ENCODE data around the gene SCTR. TPM values are rescaled to one million over a fixed set of nuclear protein-coding genes. Genes with fewer than 3 reads are reported as not detected.

Gene SCTR
- total RNA-seq, 1 donor from 2014 or later = 0.43 TPM

DNA sequence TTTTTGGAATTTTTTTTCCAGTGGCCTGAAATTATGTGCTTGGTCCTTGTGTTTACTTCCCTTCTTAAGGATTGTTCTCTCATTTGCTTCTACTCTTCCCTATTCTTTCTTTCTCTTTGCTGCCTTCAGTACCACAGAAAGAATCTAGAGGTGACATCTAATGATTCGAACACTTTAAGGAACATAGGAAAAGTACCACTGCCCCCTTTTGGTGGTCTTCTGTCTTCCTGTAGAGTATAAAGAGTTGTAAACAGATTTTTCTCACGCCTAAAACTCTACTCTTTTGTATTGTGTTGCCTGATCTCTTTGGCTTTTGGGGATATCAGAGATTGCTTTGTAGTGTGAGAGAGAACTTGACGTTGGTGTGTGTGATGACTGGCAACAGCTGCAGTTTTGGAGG is 7.0 kb upstream of the SCTR start:
- intact Hi-C loops (cut with DNase I) = no loop called here
- ATAC-seq (ENCODE audit: poor library complexity) (no peak), DNase-seq (no peak)

DNA sequence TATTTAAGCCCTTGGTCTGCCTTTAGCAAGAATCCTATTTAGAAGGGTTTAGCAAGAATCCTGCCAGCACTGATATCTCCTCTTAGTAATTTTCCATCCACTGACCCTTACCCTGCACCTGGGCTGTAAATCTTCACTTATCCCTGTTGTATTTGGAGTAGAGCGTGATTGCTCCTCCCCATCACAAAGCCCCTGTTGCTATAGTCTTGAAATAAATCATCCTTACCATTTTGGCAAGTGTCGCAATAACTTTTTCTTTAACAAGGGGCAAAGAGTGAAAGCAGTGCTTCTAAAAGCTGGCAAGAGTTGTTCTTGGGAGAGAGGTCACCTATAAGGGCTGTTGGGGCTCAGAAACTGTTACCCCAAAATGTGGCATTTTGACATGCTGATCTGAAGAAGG is 3.7 kb upstream of the SCTR start:
- no peak for ATAC-seq (ENCODE audit: poor library complexity)
- DNase-seq = no peak
- intact Hi-C loops (cut with DNase I) = no loop called here

DNA sequence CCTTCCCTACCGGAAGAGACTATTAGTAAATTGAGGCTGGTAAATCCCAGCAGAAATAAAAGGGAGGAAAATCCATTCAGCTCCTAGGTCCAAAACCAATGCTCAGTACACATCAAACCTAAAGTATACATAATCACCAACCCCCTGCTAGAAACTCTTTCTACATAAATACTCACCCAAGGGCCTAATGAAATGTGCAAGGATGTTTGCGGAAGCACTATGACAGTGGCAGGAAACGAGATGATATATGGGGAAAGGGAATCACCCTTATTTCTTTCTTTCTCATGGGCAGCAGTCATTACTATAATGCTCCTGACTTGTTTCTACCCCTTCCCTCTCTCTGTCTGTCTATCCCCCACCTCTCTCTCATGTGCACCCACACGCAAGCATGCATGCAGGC is 1.3 kb upstream of the SCTR start:
- ATAC-seq (ENCODE audit: poor library complexity) (no peak), DNase-seq (no peak)
- intact Hi-C loops (cut with DNase I) = no loop called here

GRCh38 chr2:119523383-119523951 is 816 bp downstream of the SCTR start:
- intact Hi-C loops (cut with DNase I) = no loop called here
- no peak for ATAC-seq (ENCODE audit: poor library complexity)
- no peak for DNase-seq

DNA sequence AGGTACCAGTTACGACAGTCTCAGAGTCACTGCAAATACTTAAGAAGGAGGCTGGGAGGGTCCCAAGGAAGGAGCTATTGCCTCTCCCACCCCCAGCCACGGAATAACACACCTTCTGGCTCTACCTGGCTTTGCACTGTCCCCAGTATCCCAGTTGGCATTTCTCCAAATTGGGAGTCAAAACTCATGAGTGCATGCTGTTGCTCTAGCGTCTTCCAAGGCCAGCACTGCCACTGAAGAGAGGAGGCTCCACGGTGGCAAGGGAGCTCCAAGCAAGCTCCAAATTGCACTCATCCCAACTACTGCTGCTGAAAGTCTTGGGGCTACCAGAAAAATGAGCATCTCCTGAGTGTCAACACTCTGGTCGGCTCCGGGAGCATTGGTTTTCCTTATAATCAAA is 1.6 kb downstream of the SCTR start:
- no peak for DNase-seq
- no peak for ATAC-seq (ENCODE audit: poor library complexity)
- intact Hi-C loops (cut with DNase I) = no loop called here

GRCh38 chr2:119521433-119522050 is 2.7 kb downstream of the SCTR start:
- intact Hi-C loops (cut with DNase I) = no loop called here
- no peak for ATAC-seq (ENCODE audit: poor library complexity)
- no peak for DNase-seq

GRCh38 chr2:119520696-119521432 is 3.4 kb downstream of the SCTR start:
- ATAC-seq (ENCODE audit: poor library complexity) (no peak), DNase-seq (no peak)
- intact Hi-C loops (cut with DNase I) = no loop called here

DNA sequence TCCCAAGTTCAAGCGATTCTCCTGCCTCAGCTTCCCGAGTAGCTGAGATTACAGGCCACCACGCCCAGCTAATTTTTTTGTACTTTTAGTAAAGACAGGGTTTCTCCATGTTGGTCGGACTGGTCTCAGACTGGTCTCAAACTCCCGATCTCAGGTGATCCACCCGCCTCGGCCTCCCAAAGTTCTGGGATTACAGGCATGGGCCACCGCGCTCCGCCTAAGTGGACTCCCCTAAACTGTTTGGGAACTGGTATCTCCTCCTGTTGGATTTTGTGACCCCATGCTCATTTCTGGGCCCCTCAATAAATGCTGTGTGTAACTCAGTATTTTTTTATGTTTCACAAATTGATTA is 5.2 kb downstream of the SCTR start:
- DNase-seq (no peak), ATAC-seq (ENCODE audit: poor library complexity) (no peak)
- intact Hi-C loops (cut with DNase I) = loop anchor here (10.0 kb wide), 1 partner anchor 136 kb away; no protein-coding TSS in a partner anchor

DNA sequence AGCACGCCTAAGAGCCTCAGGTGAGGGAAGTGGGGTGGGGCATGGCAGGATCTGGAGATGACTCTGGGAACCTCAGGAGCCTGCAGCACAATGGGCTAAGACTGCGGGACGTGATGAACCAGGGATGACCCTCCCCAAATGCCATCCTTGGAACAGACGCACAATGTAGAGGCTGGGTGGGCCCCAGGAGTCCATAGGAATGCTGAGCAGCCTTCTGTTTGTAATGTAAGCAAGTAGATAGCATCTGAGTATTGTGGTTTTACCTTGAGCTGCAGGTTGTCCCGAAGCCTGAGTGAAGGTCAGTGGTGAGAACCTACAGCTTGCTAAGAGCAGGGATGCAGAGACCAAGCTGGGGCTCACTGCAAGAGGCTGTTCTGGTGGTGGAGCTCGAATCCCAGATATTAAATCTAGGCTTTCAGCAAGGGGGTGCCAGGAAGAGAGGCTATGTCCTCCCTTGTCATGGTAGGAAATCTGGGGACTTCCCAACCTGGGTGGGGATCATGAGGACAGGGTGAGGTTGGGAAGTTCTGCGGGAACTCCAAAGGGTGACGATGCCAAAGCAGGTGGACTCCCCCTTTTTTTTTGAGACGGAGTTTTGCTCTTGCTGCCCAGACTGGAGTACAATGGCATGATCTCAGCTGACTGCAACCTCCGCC is 5.8 kb downstream of the SCTR start:
- ATAC-seq (ENCODE audit: poor library complexity) (no peak), DNase-seq (no peak)
- intact Hi-C loops (cut with DNase I) = loop anchor here (10.0 kb wide), 1 partner anchor 136 kb away; no protein-coding TSS in a partner anchor

DNA sequence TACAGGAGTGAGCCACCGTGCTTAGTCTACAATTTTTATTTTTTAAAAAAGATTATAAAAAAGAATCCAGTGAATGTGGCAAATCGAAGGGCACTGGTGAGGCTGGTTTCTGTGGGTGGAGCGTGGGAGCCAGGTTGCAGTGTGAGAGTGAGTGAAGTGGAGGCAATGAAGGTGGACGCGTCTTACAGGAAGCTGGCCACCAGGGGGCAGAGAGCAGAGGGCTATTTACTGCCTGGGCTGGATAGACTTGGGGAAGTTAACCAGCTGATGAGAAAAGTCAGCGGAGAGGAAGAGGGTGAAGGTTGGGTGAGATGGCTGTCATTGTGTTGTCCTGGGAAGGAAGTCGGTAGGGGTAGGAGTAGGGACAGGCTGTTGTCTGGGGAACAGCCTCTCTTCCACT is 6.8 kb downstream of the SCTR start:
- peak; percentile 85 for ATAC-seq (ENCODE audit: poor library complexity)
- peak; percentile 68 for DNase-seq
- intact Hi-C loops (cut with DNase I) = loop anchor here (10.0 kb wide), 1 partner anchor 137 kb away; no protein-coding TSS in a partner anchor

GRCh38 chr2:119516121-119516520 is 8.2 kb downstream of the SCTR start:
- DNase-seq (no peak), ATAC-seq (ENCODE audit: poor library complexity) (no peak)
- intact Hi-C loops (cut with DNase I) = loop anchor here (10.0 kb wide), 1 partner anchor 139 kb away; no protein-coding TSS in a partner anchor

GRCh38 chr2:119513832-119514231 is 10.5 kb downstream of the SCTR start:
- DNase-seq (no peak), ATAC-seq (ENCODE audit: poor library complexity) (no peak)
- intact Hi-C loops (cut with DNase I) = loop anchor here (10.0 kb wide), 1 partner anchor 141 kb away; no protein-coding TSS in a partner anchor

DNA sequence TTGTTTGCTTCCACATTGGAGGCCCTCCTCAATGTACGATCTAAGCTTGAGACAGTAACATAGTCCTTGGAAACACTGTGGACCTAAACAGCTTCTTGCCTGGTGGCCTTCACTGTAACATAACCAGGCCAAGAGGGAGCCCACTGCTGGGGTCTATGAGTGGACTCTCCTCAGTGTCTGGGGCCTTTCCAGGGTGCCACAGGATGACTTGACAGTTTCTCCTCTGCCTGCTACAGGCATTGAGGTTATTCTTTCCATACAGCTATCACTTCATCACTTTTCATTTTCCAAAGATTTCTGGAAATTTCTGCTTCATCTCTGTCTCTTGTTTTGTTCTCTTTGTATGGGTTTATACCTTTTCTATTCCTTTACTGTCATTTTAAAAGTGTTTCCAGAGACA is 11.3 kb downstream of the SCTR start:
- no peak for ATAC-seq (ENCODE audit: poor library complexity)
- no peak for DNase-seq
- intact Hi-C loops (cut with DNase I) = loop anchor here (10.0 kb wide), 1 partner anchor 142 kb away; no protein-coding TSS in a partner anchor

DNA sequence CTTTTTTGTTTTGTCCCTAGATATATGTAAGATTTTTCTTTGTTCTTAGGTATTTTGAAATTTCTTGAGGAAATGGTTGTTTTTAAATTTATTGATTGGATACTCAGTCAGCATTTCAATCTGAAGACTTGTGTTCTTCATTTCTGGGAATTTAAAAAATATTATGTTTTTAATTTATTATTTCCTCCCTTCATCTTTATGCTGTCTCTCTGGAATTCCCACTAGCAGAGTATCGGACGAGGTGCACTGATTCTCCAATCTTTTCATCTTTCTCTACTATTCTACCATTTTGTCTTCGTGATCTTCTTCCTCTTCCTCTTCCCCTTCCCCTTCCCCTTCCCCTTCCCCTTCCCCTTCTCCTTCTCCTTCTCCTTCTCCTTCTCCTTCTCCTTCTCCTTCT is 12.3 kb downstream of the SCTR start:
- DNase-seq (no peak), ATAC-seq (ENCODE audit: poor library complexity) (no peak)
- intact Hi-C loops (cut with DNase I) = loop anchor here (10.0 kb wide), 1 partner anchor 143 kb away; no protein-coding TSS in a partner anchor

GRCh38 chr2:119508756-119509155 is 15.5 kb downstream of the SCTR start:
- no peak for ATAC-seq (ENCODE audit: poor library complexity)
- intact Hi-C loops (cut with DNase I) = no loop called here
- DNase-seq = no peak

DNA sequence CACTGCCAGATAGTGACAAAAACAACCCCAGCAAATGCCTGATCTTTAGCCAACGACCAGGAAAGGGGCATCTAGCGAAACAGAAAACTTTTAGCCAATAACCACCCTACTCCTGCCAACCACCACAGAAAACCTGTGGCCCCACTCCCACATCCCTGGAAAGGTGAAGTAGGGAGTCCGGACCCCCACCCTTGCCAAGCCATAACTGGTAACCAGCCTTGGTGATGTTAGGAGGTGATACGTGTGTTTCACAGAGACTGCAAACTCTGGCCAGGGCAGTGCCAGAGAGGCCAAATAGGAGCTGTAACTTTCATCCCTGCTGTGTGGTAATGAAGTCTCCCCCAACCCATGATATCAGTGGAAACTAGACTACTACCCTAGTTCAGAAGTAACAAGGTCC is 27.6 kb downstream of the SCTR start:
- DNase-seq = no peak
- intact Hi-C loops (cut with DNase I) = no loop called here
- no peak for ATAC-seq (ENCODE audit: poor library complexity)

DNA sequence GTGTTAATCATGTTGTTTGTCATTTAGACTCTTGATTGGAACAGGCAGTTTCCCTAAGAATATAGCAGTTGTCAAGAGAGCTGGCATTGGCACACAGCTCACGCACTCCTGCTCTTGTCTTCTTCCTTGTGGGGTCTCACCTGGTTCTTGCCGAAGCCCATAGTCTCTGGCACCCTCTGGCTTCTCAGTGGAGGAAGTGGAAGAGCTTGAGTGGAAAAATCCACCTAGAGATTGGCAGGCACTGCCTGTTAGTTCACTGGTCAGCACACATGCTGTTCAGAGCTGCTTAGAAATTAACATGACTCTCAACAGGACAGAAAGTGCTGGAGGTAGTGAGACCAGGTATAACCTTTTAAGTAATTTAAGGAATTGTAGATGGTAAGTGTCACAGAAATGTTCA is 28.3 kb downstream of the SCTR start:
- DNase-seq (no peak), ATAC-seq (ENCODE audit: poor library complexity) (peak; percentile 77)
- intact Hi-C loops (cut with DNase I) = no loop called here

DNA sequence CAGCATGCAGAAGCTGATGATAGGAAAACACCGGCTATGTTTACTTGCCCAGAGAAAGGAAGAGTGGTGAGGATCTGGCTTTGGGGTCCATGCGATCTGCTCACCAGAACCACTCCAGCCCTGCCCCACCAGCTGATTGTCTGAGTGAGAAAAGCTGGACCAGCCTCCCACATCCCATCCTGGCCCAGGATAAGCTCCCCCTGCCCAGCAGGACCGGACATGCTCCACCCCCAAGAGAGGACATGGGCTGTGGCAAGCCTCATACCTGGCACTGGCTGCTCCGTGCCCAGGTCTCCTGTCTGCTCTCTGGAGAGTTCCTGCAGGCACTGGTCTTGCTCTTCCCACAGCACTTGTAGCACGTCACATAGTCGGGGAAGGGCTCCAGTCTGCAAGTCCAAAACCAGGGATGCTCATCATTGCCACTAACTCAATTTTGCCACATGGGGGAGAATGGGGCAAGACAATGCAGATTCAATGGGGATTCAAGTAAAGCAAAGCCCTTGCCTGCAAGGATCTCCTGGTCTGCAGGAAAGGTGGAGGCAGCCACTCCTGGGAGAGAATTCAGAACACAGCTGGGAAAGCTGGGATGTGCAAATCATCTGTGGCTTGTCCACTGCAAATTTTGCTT is 30.0 kb downstream of the SCTR start:
- ATAC-seq (ENCODE audit: poor library complexity) (no peak), DNase-seq (no peak)

More for the DNA sequence above, 30.0 kb downstream of the SCTR start:
- intact Hi-C loops (cut with DNase I) = no loop called here
